ENCODE results near the gene TCF7.
A peak's percentile ranks its signal among the peaks of the same experiment; 100 is the strongest.

Gene TCF7

DNA sequence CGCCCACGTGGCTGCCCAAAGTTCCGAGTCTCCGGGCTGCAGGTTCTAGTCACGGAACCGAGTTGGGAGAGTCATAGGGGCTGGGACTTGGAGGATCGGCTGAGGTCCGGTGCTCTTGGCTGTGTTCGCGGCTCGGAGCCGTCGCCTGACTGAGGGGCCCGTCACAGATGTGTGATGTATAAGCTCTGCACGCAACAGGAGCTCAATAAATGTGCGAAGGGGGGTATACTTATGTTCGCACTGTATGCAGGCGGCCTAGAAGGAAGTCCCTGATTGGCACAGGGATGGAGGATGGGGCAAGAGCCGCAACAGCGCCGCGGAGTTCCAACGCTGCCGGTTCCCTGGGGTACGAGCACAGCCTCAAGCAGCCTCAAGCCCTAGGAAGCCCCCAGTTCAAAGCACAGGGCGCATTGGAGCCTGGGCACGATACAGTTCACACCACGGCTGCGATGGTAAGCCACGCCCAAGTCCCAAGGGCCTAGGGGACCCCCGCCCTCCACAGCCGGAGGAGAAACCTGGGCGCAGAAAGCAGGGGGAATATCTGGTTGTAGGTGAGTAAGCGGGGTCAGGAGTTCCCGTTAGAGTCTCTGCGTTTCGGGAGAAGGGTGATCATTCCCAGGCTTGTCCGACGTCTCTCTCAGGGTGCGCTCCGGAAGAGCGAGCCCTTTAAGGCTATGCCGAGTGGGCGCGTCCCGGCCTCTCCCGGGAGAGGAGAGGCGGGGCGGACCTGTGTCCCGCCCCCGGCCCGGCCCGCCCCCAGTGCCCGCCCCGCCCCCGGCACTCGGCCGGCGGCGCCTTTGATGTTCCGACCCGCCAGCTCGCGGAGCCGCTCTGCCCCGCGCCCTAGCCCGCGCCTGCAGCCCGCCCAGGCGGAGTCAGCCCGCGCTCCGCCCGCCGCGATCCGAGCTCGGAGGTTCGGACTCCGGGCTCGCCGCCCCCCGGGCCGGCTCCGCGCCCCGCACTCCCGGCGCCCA, at the start of gene TCF7:
Gene TCF7, plus strand, starts transcription at position 780 of the 974 bp plus-strand sequence. CDS start 226 bp downstream, outside the sequence.
- DNase-seq (ENCODE audit: low spot score): peak; percentile 93

DNA sequence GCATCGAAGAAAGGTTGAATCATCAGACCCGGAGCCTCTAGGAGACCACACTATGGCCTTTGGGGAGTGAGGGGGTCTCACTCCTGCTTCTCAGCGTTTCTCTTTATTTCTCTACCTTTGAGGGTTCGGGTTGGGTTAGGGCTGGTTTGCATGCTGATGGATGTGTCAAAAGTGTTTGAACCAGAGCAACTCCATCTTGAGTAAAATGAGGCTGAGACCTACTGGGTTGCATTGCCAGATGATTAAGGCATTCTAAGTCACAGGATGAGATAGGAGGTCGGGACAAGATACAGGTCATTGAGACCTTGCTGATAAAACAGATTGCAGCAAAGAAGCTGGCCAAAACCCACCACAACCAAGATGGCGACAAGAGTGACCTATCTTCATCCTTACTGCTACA, 44.9 kb upstream of the TCF7 start:
- no peak for DNase-seq (ENCODE audit: low spot score)

DNA sequence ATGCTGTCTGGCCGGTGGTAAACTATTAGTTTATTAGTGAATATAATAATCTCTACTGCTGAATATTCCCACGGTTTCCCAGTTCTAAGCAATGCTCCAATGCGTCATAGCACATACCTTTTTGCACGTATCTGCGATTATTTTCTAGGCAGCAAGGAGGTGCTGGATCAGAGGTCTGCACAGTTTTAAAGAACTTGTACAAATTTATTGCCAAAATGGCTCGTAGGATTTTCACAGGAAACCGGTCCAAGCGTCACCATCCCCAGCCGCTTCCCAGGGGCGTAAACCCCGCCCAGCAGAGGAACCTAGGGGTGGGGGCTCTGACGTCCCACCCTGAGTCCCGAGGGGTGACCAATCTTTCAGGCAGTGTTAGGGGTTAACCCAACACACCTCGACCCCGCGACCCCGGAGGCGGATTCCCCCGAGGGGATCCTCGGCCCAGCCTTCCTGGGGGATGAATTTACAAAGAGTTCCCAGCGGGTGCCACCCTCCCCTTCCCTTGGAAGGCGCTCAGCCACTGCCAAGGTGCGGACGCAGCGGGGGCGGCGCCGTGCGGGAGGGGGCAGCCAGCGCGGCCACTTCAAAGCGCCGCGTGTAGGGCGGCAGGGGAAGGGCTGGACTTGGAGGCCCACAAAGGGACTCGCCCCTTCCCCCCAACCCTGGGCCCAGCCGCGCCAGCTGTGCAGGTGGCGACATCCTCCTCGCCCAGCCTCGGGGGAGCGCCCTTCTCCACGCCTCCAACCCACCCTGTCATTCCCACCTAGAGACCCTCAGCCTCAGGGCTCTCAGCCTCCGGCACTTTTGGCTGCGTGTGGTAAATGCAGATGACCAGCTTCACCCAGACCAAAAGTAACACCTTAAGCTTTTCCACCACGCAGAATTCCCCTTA, 43.5 kb upstream of the TCF7 start:
- DNase-seq (ENCODE audit: low spot score): no peak

DNA sequence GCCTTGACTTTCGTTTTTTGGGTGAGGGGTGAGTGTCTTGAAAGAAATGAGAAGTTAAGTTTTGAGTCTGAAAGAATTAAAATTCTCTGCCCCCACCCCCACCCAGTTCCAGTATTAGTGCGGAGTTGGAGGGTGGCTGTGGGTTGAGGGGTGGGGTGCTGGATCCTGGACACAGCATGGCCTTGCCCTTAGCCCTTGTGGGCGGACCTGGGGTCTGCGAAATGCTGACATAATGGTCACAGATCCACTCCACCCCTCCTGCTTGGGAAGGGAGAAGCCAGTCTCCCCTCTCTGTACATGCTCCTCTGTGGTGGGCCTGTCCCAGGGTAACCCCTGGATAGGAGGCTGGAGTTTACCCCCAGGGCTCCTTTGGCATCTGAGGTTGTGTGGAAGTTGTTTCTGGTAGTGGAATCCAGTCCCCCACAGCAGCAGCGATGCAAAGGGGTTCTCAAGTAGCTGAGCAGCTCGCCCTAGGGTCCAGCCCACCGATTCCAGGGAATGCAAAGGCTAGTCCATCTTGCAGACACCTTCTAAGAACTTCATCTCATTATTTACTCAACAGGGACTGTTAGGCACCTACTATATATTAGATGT, 42.8 kb upstream of the TCF7 start:
- no peak for DNase-seq (ENCODE audit: low spot score)

DNA sequence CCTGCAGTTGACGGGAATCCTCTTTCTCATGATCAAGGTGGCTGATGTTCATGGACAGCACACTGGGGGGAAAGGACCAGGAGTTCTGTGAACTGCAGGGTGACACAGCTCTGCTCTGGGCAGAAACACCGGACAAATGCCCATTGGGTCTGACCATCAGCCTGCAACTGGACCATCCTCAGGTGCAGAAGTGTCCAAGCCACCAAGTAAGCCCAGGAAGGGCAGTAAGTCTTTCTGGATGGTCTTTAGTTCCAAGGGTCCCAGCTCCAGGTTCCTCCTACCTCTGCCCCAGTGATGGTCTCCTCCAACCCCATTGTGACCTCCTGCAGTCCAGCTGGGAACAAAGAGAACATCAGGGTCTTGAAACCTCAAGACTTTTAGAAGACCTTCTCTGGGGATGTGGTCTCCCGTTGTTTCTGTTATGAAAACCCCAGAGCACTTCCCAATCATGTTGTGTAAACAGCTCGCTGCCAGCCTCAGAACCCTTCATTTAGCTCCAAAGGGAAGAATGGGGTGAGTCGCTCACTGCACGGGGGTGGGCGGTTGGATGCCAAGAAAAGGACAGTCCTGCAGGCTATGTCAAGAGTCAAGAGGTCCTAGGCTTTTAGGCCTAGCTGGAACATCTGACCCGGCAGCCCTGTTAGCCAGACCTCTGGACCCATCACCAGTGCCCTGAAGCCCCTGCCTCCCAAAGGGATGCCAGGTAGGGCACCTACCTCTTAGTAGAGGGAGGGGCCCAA, 41.8 kb upstream of the TCF7 start:
- DNase-seq (ENCODE audit: low spot score): no peak

DNA sequence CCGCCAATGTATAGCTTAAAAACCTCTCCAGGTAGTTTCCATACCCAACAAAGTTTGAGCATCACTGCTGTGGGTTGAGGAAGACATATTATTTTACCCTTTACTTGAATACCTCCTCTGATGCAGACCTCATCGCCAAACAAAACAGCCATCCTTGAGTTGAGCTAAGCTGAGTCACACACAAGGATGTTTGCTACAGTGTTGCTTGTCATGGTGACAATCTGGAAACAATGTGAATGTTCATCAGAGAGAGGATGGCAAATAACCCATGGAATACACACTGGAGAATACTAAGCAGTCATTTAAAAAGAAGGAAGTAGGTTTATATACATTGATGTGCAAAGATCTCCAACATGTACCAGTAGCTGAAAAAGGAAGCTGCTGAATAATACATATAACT, 41.1 kb upstream of the TCF7 start:
- no peak for DNase-seq (ENCODE audit: low spot score)

DNA sequence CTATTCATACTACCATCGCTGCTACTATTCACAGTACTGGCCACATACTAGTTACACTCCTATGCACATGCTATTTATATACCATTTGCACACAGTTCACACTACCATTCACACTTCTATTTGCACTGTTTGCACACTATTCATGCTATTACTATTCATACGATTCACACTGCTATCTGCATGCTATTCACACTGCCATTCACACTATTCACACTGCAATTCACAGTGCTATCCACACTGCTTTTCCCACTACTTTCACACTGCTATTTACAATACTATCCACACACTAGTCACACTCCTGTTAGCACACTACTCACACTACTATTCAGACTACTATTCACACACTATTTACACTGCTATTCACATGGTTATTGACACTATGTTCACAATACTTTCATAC, 39.4 kb upstream of the TCF7 start:
- DNase-seq (ENCODE audit: low spot score): no peak

DNA sequence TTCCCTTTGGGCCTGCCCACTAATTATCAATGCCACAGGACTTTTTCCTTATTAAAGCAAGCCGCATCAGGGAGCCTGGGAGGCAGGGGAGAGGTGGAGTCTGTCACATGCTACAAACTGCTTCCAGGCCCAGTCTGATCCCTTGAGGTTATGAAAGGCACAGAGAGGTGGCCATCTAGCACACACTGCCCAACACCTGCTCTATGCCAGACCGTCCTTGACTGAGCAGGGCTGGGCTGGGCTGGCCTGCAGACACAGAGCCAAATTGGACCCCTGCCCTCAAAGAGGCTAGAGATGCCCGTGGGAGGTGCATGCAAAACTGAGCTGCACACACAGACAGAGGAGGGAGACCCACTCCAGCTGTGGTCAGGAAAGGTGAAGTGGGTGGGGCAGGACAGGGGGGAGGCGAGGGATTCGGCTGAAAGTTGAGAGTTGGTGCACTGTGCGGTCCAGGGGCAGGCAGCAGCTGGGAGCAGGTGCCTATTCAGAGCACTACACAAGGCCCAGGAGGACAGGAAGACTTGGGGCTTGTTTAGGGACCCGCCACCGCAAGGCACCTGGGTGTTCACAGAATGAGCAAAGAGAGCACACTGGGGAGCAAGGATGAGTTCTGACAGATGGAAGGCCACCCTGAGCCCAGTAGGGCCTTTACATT, 36.4 kb upstream of the TCF7 start:
- no peak for DNase-seq (ENCODE audit: low spot score)

DNA sequence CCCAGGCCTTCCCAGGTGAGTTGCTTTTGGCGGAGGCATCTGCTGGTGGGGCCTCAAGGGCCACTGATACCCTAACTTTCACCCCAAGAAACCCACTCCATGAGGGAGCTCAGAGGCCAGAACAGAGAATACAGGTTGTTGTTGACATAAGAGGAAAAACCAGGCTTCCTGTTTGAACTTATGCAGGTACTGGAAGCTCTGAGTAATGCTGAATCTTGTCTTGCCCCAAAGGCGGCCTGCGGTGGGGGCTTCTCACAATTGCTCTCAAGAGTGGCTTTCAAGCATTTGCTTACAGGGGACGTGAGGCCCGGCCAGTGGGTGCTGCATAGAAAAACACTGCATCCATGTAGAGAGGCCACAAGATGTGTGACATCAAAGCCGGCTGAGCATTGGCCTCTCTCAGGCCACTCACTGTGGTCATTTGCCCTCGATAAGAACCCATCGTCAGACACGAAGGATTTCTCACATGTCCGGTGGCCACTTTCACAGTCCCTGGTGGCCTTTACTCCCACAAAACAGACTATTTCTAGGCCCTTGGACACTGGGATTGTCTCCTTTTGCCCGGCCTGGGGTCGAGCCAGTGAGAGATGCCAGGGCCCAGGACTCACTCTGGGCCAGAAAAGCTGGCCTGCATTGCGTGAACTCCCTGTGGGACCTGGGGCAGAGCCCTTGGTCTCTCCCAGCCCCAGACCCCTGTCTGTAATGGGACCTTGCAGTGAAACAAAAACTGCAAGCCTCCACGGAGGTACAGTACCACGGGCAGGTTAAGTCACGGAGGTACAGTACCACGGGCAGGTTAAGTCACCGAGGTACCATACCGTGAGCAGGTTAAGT, 34.5 kb upstream of the TCF7 start:
- no peak for DNase-seq (ENCODE audit: low spot score)

DNA sequence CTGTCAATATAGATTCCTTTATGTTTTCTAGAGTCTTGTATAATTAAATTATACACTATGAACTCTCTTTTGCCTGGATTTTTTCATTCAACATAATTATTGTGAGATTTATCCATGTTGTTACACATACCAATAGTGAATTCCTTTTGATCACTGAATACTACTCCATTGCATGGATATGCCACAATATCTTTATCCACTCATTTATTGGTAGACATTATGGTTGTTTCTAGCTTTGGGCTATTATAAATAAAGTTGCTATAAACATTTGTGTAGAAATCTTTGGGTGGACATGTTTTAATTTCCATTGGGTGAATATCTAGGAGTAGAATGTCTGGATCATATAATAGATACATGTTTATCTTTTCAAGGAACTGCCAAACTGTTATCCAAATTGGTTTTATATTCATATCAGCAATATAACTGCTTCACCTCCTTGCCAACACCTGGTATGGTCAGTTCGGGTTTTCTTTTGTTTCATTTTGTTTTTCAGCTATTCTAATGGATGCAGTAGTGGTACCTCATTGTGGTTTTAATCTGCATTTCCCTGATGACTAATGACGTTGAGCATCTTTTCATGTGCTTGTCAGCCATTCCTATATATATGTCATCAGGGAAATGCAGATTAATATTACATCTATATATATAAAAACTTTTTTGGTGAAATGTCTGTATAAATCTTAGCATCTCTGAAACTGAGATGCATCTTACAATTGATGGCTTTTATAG, 32.1 kb upstream of the TCF7 start:
- DNase-seq (ENCODE audit: low spot score): no peak

DNA sequence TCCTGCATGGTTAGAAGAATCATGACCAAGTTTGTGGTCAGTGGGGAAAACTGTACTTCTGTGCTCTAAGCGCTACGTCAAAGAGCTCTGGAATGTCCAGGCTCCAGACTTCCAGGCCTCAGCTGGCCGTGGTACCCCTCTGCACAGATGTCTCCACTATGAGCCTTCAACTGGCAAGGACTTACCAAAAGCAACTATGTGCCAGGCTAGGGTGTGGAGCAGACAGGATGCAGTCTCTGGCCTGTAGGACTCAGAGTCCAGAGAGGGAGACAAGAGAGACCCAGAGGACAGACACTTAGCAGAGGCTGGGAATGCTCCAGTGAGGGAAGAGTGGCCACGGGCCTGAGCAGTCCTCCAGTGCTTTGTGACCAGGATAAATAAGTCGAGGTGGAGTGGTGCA, 31.0 kb upstream of the TCF7 start:
- DNase-seq (ENCODE audit: low spot score): no peak

DNA sequence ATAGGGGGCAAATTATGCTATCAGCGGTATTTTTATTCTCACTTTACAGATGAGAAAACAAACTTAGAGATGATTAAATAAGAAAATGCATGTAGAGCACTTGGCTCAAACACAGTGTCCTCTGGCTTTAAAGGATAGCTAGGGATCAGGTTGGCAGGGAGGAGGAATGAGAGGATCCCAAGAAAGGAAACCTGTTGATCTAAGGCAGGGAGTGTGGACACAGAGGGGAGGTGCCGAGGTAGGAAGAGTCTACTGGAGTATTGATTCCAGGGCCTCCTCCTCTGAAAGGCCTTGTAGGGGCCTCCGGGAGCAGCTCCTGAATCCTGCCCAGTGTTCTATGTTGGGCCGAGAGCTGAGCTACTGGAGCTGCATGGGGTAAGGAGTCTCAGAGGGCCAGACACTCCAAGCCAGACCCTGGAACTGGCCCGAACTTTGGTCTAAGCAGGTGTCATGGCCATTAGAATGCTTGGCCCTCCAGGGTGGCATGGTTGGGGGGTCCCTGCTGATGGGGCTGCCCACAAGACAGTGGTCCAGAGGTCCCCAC, 30.4 kb upstream of the TCF7 start:
- DNase-seq (ENCODE audit: low spot score): no peak

DNA sequence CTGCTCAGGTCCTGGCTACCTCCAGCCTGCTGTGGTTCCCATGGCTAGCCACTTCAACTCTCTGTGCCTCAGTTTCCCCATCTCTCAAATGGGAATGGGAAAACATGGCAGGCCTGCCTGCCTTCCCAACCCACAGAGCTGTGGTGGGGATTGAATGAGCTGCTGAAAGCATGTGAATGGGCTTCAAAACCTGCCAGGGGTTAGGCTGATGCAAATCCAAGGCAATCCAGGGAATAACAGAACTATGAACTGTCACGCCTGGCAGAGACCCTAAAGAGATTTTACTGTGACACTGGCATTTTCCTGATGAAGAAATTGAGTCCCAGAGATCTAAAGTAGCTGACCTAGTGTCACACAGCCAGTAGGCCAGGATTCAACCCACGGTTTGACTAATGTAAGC, 29.9 kb upstream of the TCF7 start:
- no peak for DNase-seq (ENCODE audit: low spot score)

DNA sequence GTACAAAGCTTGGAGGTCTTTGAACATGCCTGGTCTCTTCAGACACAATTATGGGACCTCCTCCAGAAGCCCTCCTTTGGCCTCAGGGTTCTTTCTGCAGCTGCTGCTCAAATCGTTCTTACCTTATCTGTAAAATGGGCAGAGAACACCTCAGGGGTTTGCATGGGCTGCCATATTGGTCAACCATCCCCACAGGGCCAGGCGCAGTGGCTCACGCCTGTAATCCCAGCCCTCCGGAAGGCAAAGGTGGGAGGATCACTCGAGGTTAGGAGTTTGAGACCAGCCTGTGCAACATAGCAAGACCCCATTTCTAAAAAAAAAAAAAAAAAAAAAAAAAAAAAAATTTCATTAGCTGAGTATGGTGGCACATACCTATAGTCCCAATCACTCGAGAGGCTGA, 29.1 kb upstream of the TCF7 start:
- no peak for DNase-seq (ENCODE audit: low spot score)

DNA sequence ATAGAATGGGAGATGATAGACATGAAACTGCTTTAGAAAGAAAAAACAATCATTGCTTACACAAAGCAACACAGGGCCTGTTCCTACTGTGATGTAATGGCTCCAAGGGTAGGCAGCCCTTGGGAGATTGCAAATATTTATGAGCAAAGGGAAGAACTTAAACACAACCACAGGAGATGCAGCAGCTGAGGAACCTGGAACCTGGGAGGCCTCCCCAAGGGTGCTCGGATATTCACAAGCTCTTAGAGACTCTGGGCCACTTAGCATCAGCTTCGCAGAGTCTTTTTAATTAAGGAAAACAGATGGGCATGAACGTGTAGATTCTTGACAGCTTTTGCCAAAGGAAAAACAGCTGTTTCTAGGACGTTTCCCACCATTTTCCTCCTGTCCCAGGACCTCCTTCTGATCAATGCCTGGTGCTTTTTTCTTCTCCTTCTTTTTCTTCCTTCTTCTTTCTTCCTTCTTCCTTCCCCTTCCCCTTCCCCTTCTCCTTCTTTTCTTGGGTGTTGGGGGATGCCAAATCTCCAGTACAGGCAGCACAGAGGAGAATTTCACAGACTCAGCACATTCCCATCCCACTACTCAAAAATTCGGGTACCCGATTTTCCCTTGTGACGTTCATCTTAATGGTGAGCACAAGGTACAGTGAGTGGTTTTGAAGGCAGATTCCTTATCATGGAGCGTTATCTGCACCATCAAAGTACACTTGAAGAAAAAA, 28.1 kb upstream of the TCF7 start:
- DNase-seq (ENCODE audit: low spot score): no peak

DNA sequence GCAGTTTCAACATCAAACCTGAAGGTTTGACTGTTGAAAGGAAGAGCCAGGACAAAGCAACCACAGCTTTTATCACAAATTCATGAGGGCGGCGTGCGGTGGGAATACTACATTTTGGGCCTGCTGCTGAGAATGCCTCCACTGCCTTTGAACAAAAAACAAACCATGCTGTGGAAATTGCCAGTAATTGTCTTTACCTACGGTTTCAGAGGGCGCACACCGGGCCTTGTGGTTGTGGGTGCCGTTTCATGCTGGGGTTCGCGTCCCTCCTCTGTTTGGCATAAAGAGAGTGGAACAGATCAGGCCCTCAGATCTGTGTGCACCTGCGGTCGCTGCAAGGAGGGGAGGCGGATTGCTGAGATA, 27.6 kb upstream of the TCF7 start:
- no peak for DNase-seq (ENCODE audit: low spot score)

DNA sequence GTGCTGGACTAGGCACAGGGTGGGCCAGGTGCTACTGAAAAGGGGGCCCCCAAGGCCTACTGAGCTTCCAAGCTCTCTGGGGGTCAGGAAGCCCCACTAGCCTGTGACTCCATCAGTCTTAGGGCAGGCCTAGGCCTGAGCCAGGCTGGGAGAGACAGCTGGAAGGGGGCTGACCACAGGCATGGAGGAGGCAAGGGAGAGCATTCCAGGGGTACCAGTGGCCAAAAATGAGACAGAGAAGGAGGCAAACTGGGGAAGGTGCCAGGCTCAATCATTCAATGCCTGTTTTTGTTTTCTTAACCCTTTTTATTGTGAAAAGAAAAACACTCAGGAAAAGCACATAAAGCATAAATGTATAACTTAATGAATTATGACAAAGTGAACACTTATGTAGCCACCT, 26.2 kb upstream of the TCF7 start:
- DNase-seq (ENCODE audit: low spot score): no peak

DNA sequence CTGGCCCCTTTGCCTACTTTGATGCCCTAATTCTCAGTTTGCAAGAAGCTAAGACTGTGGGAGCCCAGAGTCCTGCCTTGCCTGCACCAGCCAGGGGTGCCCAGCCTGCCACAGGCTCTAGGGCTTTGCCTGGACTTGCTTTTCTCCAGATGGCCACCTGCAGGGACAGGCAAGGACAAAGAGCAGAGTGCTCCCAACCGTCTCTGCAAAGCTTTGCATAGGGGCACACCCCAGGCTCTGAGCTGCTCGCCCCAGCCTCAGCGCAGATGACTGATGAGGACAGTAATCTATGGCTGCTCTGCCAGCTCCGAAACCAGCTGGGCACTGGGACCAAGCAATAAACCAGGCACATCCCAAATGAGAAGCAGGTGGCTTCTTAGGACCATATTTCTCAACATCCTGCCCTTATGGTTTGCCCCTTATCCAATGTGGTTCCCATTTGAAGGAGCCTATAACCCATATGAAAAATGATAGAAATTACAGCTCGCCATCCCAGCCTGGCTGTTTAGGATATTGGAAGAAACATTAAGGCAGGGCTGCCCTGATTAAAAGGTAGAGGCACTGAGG, 25.4 kb upstream of the TCF7 start:
- no peak for DNase-seq (ENCODE audit: low spot score)

DNA sequence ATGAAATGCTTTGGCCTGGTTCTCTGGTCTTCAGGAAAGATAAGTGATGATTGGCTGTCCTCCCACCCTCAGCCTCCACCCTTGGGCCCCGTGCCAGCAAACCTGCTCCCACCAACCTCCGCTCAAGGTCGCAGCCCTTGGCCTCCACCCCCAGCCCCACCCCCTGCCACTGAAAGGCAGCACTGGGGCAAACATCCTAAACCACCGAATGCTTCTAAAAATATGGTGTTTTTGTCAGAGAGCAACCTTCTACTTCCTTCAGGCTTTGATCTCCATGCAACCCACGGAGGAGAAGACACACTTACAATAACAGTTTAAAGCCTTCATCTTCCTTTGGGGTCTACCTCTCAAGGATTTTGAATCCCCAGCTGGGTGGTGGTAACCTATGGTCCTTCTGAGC, 24.0 kb upstream of the TCF7 start:
- DNase-seq (ENCODE audit: low spot score): no peak

Measured in HuH-7.5 (cell line).